NT2/D1 (cell line): Measurements from ENCODE around the gene UBXN2A.
"Not testable (repeated sequence)": the region's sequence is repeated elsewhere in the genome, so short reads cannot be mapped to it uniquely, and the experiment has no call there.

Experiments
- DNase-seq: peaks from one replicate; pipeline ENCODE4 v3.0.0-alpha.2; 2011; ENCODE audit warnings: low read depth, low spot score
- H3K27me3 ChIP-seq: 2 replicates; pipeline ENCODE4 v1.6.0; 2011; ENCODE audit warnings: mild to moderate bottlenecking; ENCODE audit not compliant: insufficient read length, insufficient read depth
- H3K36me3 ChIP-seq: 2 replicates; pipeline ENCODE4 v1.6.1; 2011; ENCODE audit warnings: mild to moderate bottlenecking, low read length, mixed read lengths; ENCODE audit not compliant: insufficient read depth, insufficient read length
- H3K4me1 ChIP-seq: 2 replicates; pipeline ENCODE4 v1.5.1; 2011; ENCODE audit not compliant: insufficient read depth, insufficient read length
- H3K4me3 ChIP-seq: 2 replicates; pipeline ENCODE4 v1.5.1; 2011; ENCODE audit warnings: low read depth; ENCODE audit not compliant: insufficient read length
- H3K9ac ChIP-seq: 2 replicates; pipeline ENCODE4 v1.6.0; 2011; ENCODE audit warnings: low read depth; ENCODE audit not compliant: insufficient read length
- H3K9me3 ChIP-seq: 2 replicates; pipeline ENCODE4 v1.5.1; 2011; ENCODE audit warnings: mild to moderate bottlenecking, low read length; ENCODE audit not compliant: insufficient read depth
- SUZ12 ChIP-seq: IDR thresholded peaks from 2 replicates; pipeline ENCODE4 v1.6.1; 2011; ENCODE audit not compliant: insufficient read length, insufficient read depth; ENCODE audit errors: extremely low read depth
- YY1 ChIP-seq: IDR thresholded peaks from 2 replicates; pipeline ENCODE4 v1.6.1; 2011; ENCODE audit not compliant: insufficient read length, insufficient read depth
- ZNF274 ChIP-seq: IDR thresholded peaks from 2 replicates; pipeline ENCODE4 v1.6.1; 2011; ENCODE audit warnings: mild to moderate bottlenecking, low read depth, low read length

The UBXN2A gene

GRCh38 chr2:24009680-24010476 lies 69.6 kb downstream of the UBXN2A start, which contains the start of gene MFSD2B:
TSS of gene MFSD2B (plus strand) at chr2:24010085. CDS start at chr2:24010097, 12 bp downstream.
- H3K9ac ChIP-seq, result no peak within 1 kb of the TSS
- no peaks in the 10 kb centered on the region for H3K27me3 ChIP-seq
- no peaks in the 10 kb centered on the region for H3K9me3 ChIP-seq
- TF ChIP-seq SUZ12 (no peak), YY1 (no peak), ZNF274 (no peak)
- peaks cover 2% of the 10 kb centered on the region for H3K4me1 ChIP-seq
- H3K36me3 ChIP-seq, result peaks cover 2% of the 10 kb centered on the region
- no peak for DNase-seq
- no peak within 1 kb of the TSS for H3K4me3 ChIP-seq

DNA sequence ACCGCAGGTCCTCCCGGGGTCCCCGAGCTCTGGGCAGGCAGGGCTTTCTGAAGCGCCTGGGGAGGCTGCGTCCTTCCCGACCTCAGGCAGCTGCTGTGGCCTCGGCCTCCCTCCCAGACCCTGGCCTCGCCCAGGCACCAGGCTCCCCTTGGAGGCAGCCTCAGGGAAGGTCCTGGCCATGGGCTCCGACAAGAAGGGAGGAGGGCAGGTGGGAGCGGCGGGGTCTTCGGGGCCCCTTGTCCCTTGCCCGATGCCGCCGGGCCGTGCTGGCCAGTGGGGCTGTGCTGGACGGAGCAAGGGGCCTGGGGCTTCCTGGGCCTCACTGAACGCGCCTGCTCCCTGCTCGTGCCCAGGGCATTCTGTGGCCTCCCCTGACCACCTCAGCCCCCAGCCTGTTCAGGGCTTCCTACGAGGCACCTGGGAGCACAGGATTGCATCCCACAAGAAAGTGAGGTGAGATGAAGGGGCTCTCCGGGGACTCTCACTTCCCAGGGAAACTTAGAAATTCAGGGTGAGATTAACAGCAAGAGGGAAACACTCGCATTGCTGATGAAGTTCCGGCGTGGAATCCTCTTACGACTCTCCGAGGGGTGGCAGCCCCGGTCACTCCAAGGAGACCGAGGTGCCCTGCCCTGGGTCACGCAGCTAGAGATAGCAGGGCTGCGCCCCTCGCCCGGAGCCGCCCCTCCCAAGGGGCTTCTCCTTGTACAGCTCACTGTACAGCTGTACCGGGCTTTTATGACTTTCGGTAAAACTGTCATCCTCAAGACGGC lies 70.4 kb downstream of the UBXN2A start:
- Histone ChIP-seq H3K36me3 (no peaks in the 10 kb centered on the region), H3K4me1 (peaks cover 2% of the 10 kb centered on the region), H3K4me3 (no peak overlapping the region), H3K27me3 (no peaks in the 10 kb centered on the region), H3K9me3 (no peaks in the 10 kb centered on the region), H3K9ac (no peak overlapping the region)
- DNase-seq, result no peak
- TF ChIP-seq ZNF274, result no peak
- no peak for TF ChIP-seq YY1
- TF ChIP-seq SUZ12, result no peak

- DNase-seq, result no peak
- no peak for TF ChIP-seq ZNF274
- TF ChIP-seq YY1, result no peak
- no peak for TF ChIP-seq SUZ12
- H3K9me3 ChIP-seq, result no peaks in the 10 kb centered on the region
- H3K36me3 ChIP-seq, result no peaks in the 10 kb centered on the region
- H3K4me3 ChIP-seq, result no peak overlapping the region
- H3K9ac ChIP-seq, result no peak overlapping the region
- peaks cover 6% of the 10 kb centered on the region for H3K4me1 ChIP-seq
- no peaks in the 10 kb centered on the region for H3K27me3 ChIP-seq
These were observed 71.2 kb downstream of the UBXN2A start for GRCh38 chr2:24011250-24012104.

DNA sequence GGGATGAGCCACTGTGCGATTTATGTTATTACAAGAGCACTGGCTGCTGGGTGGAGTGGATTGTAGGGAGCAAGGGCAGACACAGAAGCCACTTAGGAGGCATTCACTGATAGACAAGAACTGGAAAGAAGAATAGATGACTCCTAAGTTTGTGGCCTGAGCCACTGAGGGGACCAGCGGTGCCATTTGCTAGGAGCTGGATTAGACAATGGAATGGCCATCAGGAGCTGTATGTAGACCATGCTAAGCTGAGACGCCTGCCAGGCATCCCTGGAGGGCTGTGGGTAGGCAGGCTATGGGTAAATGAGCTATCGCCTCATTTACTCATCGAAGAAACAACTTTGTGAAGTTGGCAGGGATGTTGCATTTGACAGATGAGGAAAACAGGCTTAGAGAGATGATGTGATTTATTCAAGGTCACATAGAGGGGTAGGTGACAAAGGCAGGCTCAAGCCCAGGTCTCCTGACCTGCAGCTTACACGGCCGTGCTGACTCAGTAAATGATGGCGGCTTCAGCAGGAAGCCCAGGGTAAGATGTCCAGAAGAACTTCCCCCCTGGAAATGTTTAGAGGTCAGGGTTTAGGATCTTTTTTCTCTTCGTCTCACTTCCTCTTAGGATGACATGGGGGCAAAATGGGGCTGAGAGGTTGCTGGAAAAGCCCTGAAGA lies 72.4 kb downstream of the UBXN2A start:
- Histone ChIP-seq H3K4me3 (no peak overlapping the region), H3K9ac (no peak overlapping the region), H3K9me3 (no peaks in the 10 kb centered on the region), H3K4me1 (peaks cover 6% of the 10 kb centered on the region), H3K27me3 (no peaks in the 10 kb centered on the region), H3K36me3 (no peaks in the 10 kb centered on the region)
- TF ChIP-seq SUZ12 (no peak), ZNF274 (no peak), YY1 (no peak)
- DNase-seq, result no peak

GRCh38 chr2:24014902-24015301 lies 74.6 kb downstream of the UBXN2A start:
- H3K9ac ChIP-seq, H3K4me3 ChIP-seq, H3K9me3 ChIP-seq, DNase-seq, H3K36me3 ChIP-seq, H3K27me3 ChIP-seq: not testable (repeated sequence)
- H3K4me1 ChIP-seq, result peaks cover 11% of the 10 kb centered on the region

GRCh38 chr2:24015562-24016375 lies 75.5 kb downstream of the UBXN2A start:
- no peak for DNase-seq
- H3K36me3 ChIP-seq, result no peaks in the 10 kb centered on the region
- H3K9me3 ChIP-seq, result no peaks in the 10 kb centered on the region
- TF ChIP-seq YY1 (no peak), ZNF274 (no peak), SUZ12 (no peak)
- peaks cover 9% of the 10 kb centered on the region for H3K4me1 ChIP-seq
- peak overlapping the region; percentile 50 for H3K9ac ChIP-seq
- H3K27me3 ChIP-seq, result no peaks in the 10 kb centered on the region
- H3K4me3 ChIP-seq, result no peak overlapping the region
